Aorta (tissue), 5 donors: ENCODE data around the gene PKNOX2. TPM values are rescaled to one million over a fixed set of nuclear protein-coding genes. Genes with fewer than 3 reads are reported as not detected.

ENCODE experiments used
- ATAC-seq: fragments of 200-7000 bp; cut with Tn5 transposase; one replicate; pipeline ENCODE4 v1.9.1; 2022; ENCODE audit warnings: moderate library complexity; ENCODE audit not compliant: low FRiP score
- DNase-seq, 2 donors: peaks; one replicate each; pipeline ENCODE4 v3.0.0-alpha.2; 2020
- H3K27ac ChIP-seq, 2 donors: one replicate each; pipeline ENCODE4 v1.5.1; 2013; ENCODE audit warnings: low read length in 2 of 2, mild to moderate bottlenecking in 2 of 2, moderate library complexity in 2 of 2, control low read depth in 1 of 2, inconsistent platforms in 1 of 2, low read depth in 1 of 2
- H3K27me3 ChIP-seq, 2 donors: one replicate each; pipeline ENCODE4 v1.6.1; 2013; ENCODE audit warnings: control low read depth in 1 of 2, low read length in 1 of 2, mild to moderate bottlenecking in 1 of 2, moderate library complexity in 1 of 2; ENCODE audit not compliant: insufficient read depth in 2 of 2, control insufficient read depth in 1 of 2
- H3K36me3 ChIP-seq, 2 donors: one replicate each; pipeline ENCODE4 v1.6.1; 2013; ENCODE audit warnings: control low read depth in 1 of 2, low read length in 1 of 2, mild to moderate bottlenecking in 1 of 2; ENCODE audit not compliant: insufficient read depth in 2 of 2, control insufficient read depth in 1 of 2
- H3K4me1 ChIP-seq, 2 donors: one replicate each; pipeline ENCODE4 v1.6.1; 2013; ENCODE audit warnings: low read length in 2 of 2, control low read depth in 1 of 2, mild to moderate bottlenecking in 1 of 2, moderate library complexity in 1 of 2; ENCODE audit not compliant: insufficient read depth in 2 of 2, control insufficient read depth in 1 of 2
- H3K4me3 ChIP-seq, 2 donors: one replicate each; pipeline ENCODE4 v1.5.1; 2013; ENCODE audit warnings: low read length in 2 of 2, control low read depth in 1 of 2, mild to moderate bottlenecking in 1 of 2
- H3K9me3 ChIP-seq: one replicate; pipeline ENCODE4 v1.6.1; 2013; ENCODE audit warnings: mild to moderate bottlenecking, low read length; ENCODE audit not compliant: control insufficient read depth
- WGBS, 2 donors: extraction: QIAGEN DNeasy Blood & Tissue Kit; methylation state at CpG; one replicate each; pipeline ENCODE4 v1.1.7; 2013; 5-methylcytosine and 5-hydroxymethylcytosine counted together
- intact Hi-C, 2 donors: fragments of 100-400 bp; cut with DNase I; formaldehyde crosslinking; loops; one replicate each; pipeline versions ENCODE4 v1.14.2 to v1.15.0; 2022
- polyA plus RNA-seq, 2 donors: library from polyadenylated mRNA; stranded (reverse); fragments of 200-250 nt; gene quantifications; one replicate each; pipeline ENCODE4 v1.2.3, GENCODE V29; 2013
- total RNA-seq, 2 donors: library from RNA; stranded (reverse); fragmentation: NEBNext Ultra II Directional; extraction: Animal tissue kit (Norgen Biotek cat#: 25700); gene quantifications; one replicate each; pipeline ENCODE4 v1.2.1, GENCODE V29; 2021
- donor health status: healthy with polysubstance abuse.
- donor health status: Bipolar disorder and iron deficiency.
- donor health status: DM: no; HTN: no; CAD: no.
- donor health status: DM: no; HTN: no; CAD: no.
- donor health status: DM: yes; HTN: yes; CAD: no.

PKNOX2 gene
- total and polyA plus RNA-seq, 4 donors: 1.8 to 19.8 (median 5.8) TPM

- no peak overlapping the region for H3K27ac ChIP-seq
- no peak for ATAC-seq
- no peak for DNase-seq
- WGBS, 2 donors: 50 to 53% methylated on average over 1 of the region's 1 CpG
- no peaks in the 10 kb centered on the region for H3K36me3 ChIP-seq
- no peaks in the 10 kb centered on the region for H3K4me1 ChIP-seq
- H3K9me3 ChIP-seq: no peaks in the 10 kb centered on the region
- no peak overlapping the region for H3K4me3 ChIP-seq
- H3K27me3 ChIP-seq: no peaks in the 10 kb centered on the region
- intact Hi-C loops: no loop called here
Observed at GRCh38 chr11:125132071-125132470, 32.5 kb upstream of the PKNOX2 start.

- 69 to 82% methylated on average over 7 of the region's 7 CpGs for WGBS, 2 donors
- no peak overlapping the region for H3K27ac ChIP-seq
- no peaks in the 10 kb centered on the region for H3K27me3 ChIP-seq
- no peaks in the 10 kb centered on the region for H3K4me1 ChIP-seq
- H3K36me3 ChIP-seq: no peaks in the 10 kb centered on the region
- intact Hi-C loops: no loop called here
- DNase-seq: no peak
- H3K4me3 ChIP-seq: no peak overlapping the region
- no peak for ATAC-seq
- H3K9me3 ChIP-seq: no peaks in the 10 kb centered on the region
Observed at GRCh38 chr11:125132596-125132995, 32.0 kb upstream of the PKNOX2 start.

DNA sequence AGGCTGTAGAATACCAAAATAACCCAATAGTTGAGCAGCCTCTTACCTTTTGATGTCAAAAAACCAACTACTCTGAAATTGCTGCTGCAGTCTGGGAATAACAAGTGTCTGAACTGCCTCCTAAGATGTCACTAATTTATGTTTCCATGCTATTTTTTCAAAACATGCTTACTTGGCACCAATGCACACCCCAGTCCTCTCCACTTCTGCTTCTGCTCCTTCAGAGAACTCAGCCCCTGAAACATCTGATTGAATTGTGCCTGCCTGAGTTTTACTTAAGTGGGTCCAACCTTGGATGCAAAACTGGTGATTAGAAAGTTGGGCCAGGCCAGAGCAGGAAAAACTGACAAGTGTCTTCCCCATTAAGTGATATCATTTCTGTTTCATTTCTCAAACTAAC lies 28.6 kb upstream of the PKNOX2 start:
- DNase-seq: no peak
- Histone ChIP-seq H3K27ac (no peak overlapping the region), H3K4me3 (no peak overlapping the region), H3K9me3 (no peaks in the 10 kb centered on the region), H3K4me1 (no peaks in the 10 kb centered on the region), H3K27me3 (no peaks in the 10 kb centered on the region), H3K36me3 (no peaks in the 10 kb centered on the region)
- ATAC-seq: no peak
- intact Hi-C loops: no loop called here

GRCh38 chr11:125138966-125139365 lies 25.6 kb upstream of the PKNOX2 start:
- DNase-seq (peak in 1 of 2 donors; percentile 67), ATAC-seq (no peak)
- Histone ChIP-seq H3K27ac (no peak overlapping the region), H3K36me3 (no peaks in the 10 kb centered on the region), H3K27me3 (no peaks in the 10 kb centered on the region), H3K4me1 (no peaks in the 10 kb centered on the region), H3K4me3 (no peak overlapping the region), H3K9me3 (no peaks in the 10 kb centered on the region)
- intact Hi-C loops: no loop called here
- 93% methylated on average over 8 of the region's 8 CpGs for WGBS, 2 donors

- WGBS, 2 donors: 70 to 85% methylated on average over 3 of the region's 3 CpGs
- no peaks in the 10 kb centered on the region for H3K27me3 ChIP-seq
- intact Hi-C loops: loop anchor here (5.0 to 10.0 kb wide), 2 partner anchors 175 to 182 kb away; no protein-coding TSS in a partner anchor
- ATAC-seq: no peak
- DNase-seq: no peak
- H3K27ac ChIP-seq: no peak overlapping the region
- H3K9me3 ChIP-seq: no peaks in the 10 kb centered on the region
- H3K4me3 ChIP-seq: no peak overlapping the region
- no peaks in the 10 kb centered on the region for H3K36me3 ChIP-seq
- no peaks in the 10 kb centered on the region for H3K4me1 ChIP-seq
Observed at GRCh38 chr11:125139778-125140177, 24.8 kb upstream of the PKNOX2 start.

- ATAC-seq: no peak
- intact Hi-C loops: loop anchor here (5.0 to 10.0 kb wide), 2 partner anchors 175 to 183 kb away; no protein-coding TSS in a partner anchor
- Histone ChIP-seq H3K27me3 (no peaks in the 10 kb centered on the region), H3K4me3 (no peak overlapping the region), H3K27ac (no peak overlapping the region), H3K36me3 (no peaks in the 10 kb centered on the region), H3K4me1 (no peaks in the 10 kb centered on the region), H3K9me3 (no peaks in the 10 kb centered on the region)
- DNase-seq: peak in 1 of 2 donors; percentile 46
- 41 to 63% methylated on average over 8 of the region's 8 CpGs for WGBS, 2 donors
Observed at GRCh38 chr11:125140233-125140632, 24.3 kb upstream of the PKNOX2 start.

DNA sequence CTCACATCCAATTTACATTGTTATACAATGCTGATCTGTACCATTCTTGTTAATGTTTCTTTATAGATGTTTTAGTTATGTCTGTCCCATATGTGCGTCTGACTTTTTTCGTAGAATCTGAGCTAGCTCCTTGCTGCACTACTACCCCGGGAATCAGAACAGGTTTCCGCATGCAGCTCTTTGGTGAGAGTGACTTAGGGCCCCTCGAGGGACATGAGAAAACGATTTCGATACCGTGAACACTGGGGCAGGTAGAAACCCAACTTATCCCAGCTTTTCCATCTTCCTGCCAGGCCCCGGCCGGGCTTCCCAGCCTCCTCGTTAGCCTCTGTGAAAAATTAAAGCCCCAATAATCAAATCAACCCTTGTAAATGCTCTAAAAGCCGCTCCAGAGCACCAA lies 23.4 kb upstream of the PKNOX2 start:
- Histone ChIP-seq H3K4me1 (no peaks in the 10 kb centered on the region), H3K27ac (no peak overlapping the region), H3K4me3 (no peak overlapping the region), H3K36me3 (no peaks in the 10 kb centered on the region), H3K9me3 (no peaks in the 10 kb centered on the region), H3K27me3 (no peaks in the 10 kb centered on the region)
- 71 to 75% methylated on average over 12 of the region's 12 CpGs for WGBS, 2 donors
- ATAC-seq: no peak
- DNase-seq: peak in 1 of 2 donors; percentile 36
- intact Hi-C loops: loop anchor here (5.0 to 10.0 kb wide), 2 partner anchors 176 to 184 kb away; no protein-coding TSS in a partner anchor

DNA sequence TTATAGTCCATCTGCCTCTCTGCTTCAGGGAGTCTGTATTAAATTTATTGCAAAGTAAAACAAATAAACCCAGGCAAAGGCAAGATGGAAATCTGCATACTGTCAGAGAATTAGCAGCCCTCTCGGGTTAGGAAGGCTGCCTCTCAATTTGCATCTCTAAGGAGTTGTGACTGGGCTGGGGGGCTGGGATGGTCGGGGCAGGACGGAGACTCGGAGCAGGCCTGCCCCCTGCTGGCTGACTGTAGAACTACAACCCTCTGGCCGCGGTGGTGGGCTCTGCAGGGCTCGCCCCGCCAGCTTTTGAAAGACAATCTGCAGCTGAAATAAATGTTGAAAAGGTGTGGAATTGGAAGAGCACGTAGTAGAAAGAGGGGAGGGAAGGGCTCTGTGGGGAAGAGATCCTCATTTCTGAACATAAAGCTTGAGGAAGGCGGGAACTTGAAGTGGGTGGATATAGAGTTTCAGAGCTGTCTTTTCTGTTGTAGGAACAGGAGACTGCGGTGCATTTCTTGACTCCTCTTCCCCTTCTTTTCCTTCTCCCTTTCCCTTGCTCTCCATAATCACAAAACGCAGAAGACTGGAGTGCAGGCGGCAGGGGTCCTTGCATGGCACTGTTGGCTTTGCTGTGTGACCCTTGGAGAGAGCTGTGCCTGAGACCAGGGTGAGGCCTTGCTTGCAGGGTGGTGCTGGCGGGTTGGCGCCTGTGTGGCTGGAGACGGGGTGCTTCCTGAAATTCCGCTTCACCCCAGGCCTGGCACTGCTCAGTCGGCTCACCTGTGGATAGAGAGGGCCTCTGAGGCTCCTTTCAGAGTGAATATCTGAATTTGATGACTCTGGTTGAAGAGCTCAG lies 22.6 kb upstream of the PKNOX2 start:
- Histone ChIP-seq H3K4me1 (no peaks in the 10 kb centered on the region), H3K4me3 (no peak overlapping the region), H3K27me3 (no peaks in the 10 kb centered on the region), H3K9me3 (no peaks in the 10 kb centered on the region), H3K27ac (no peak overlapping the region), H3K36me3 (no peaks in the 10 kb centered on the region)
- WGBS, 2 donors: 46 to 48% methylated on average over 18 of the region's 18 CpGs
- intact Hi-C loops: loop anchor here (5.0 to 10.0 kb wide), 2 partner anchors 177 to 185 kb away; no protein-coding TSS in a partner anchor
- peak; percentile 82 for ATAC-seq
- DNase-seq: peak; percentile 57 to 88

DNA sequence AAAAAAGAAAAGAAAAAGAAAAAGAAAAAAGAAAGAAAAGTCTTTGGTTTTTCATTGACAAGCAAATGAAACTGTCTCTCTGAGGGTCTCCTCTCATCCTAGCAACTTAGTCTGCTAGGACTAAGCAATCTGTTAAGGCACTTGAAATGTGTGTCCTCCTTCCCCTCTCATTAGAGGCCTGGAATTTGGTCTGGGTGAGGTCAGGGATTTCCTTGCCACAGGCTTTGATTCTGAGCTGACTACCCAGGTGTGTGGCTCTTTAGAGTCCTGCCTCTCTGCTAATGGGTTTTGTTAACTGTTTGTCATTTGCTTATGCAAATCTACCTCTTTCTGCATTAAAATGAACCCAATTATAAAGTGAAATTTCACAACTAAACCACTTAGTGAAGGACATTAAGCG lies 18.3 kb upstream of the PKNOX2 start:
- Histone ChIP-seq H3K9me3 (no peaks in the 10 kb centered on the region), H3K36me3 (no peaks in the 10 kb centered on the region), H3K27ac (no peak overlapping the region), H3K4me1 (no peaks in the 10 kb centered on the region), H3K4me3 (no peak overlapping the region), H3K27me3 (no peaks in the 10 kb centered on the region)
- intact Hi-C loops: loop anchor here in 1 of 2 donors (10.0 kb wide), 1 partner anchor 181 kb away; no protein-coding TSS in a partner anchor
- no peak for ATAC-seq
- no peak for DNase-seq
- WGBS, 2 donors: 96 to 98% methylated on average over 1 of the region's 1 CpG
